Bronchial epithelial cell (primary cell): Measurements from ENCODE around the gene SLC5A8. TPM values are rescaled to one million over a fixed set of nuclear protein-coding genes. Genes with fewer than 3 reads are reported as not detected.

Source experiments
- DNase-seq: peaks from one replicate; pipeline ENCODE4 v3.0.0-alpha.2; 2010; ENCODE audit warnings: low read depth
- FAIRE-seq: peaks from 2 replicates; lab custom pipeline; 2011; peaks lifted over from hg19 to GRCh38; lab: Jason Lieb, UNC
- H3K27me3 ChIP-seq: 2 replicates; pipeline ENCODE4 v1.5.1; 2011; ENCODE audit warnings: low read length; ENCODE audit not compliant: control insufficient read depth, insufficient read depth
- H3K36me3 ChIP-seq: 2 replicates; pipeline ENCODE4 v1.5.1; 2011; ENCODE audit warnings: low read length; ENCODE audit not compliant: control insufficient read depth, insufficient read depth
- H3K4me3 ChIP-seq: 2 replicates; pipeline ENCODE4 v1.5.1; 2011; ENCODE audit warnings: mild to moderate bottlenecking, low read depth, low read length, control low read depth
- total RNA-seq: library from RNA; depleted of rRNA; stranded (reverse); fragments of >200 nt; gene quantifications from 2 replicates; pipeline ENCODE4 v1.2.1, GENCODE V29; 2014
- TF ChIP-seq, protein P1 (sequence below): IDR thresholded peaks from 2 replicates; pipeline ENCODE4 v1.5.1; 2011; ENCODE audit warnings: mild to moderate bottlenecking, moderate library complexity, low read length, control low read depth, inconsistent platforms; ENCODE audit not compliant: insufficient read depth, severe bottlenecking

Gene SLC5A8
- under 0.01 TPM in 1 of 2 replicates, not detected in the other for total RNA-seq

GRCh38 chr12:101209319-101210302 lies at the start of gene SLC5A8:
SLC5A8 (minus strand) TSS chr12:101210238; CDS start chr12:101209848, 390 bp downstream.
- H3K4me3 ChIP-seq: no peak within 1 kb of the TSS
- H3K36me3 ChIP-seq: no peaks in the 10 kb centered on the region
- peaks cover 6% of the 10 kb centered on the region for H3K27me3 ChIP-seq
- DNase-seq (no peak), FAIRE-seq (no peak)
- TF ChIP-seq, protein P1, sequence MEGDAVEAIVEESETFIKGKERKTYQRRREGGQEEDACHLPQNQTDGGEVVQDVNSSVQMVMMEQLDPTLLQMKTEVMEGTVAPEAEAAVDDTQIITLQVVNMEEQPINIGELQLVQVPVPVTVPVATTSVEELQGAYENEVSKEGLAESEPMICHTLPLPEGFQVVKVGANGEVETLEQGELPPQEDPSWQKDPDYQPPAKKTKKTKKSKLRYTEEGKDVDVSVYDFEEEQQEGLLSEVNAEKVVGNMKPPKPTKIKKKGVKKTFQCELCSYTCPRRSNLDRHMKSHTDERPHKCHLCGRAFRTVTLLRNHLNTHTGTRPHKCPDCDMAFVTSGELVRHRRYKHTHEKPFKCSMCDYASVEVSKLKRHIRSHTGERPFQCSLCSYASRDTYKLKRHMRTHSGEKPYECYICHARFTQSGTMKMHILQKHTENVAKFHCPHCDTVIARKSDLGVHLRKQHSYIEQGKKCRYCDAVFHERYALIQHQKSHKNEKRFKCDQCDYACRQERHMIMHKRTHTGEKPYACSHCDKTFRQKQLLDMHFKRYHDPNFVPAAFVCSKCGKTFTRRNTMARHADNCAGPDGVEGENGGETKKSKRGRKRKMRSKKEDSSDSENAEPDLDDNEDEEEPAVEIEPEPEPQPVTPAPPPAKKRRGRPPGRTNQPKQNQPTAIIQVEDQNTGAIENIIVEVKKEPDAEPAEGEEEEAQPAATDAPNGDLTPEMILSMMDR: no peak

- FAIRE-seq (no peak), DNase-seq (no peak)
- Histone ChIP-seq H3K4me3 (no peak overlapping the region), H3K27me3 (no peaks in the 10 kb centered on the region), H3K36me3 (no peaks in the 10 kb centered on the region)
- TF ChIP-seq, protein P1: no peak
Observed at GRCh38 chr12:101257357-101257756, 47.3 kb upstream of the SLC5A8 start.

DNA sequence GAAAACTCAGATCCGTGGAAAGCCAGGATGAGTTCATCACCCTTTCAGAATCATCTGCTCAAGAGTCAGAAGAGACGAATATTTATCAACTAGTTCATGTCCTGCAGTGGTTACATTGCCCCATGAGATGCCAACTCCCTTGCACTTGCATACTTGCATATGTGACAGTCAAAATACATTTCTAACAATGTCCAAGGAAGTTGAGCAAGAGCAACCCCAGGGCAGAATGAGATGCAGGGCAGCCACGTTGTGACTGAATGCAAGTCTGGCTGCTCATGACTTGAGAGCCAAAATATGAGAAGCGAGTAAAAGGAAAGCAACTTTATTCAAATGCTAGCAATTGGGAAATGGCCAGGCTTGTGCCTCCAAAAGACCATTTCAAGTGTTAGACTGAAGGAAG lies 46.2 kb upstream of the SLC5A8 start:
- no peak for DNase-seq
- Histone ChIP-seq H3K4me3 (no peak overlapping the region), H3K27me3 (no peaks in the 10 kb centered on the region), H3K36me3 (no peaks in the 10 kb centered on the region)
- FAIRE-seq: no peak
- TF ChIP-seq, protein P1: no peak

DNA sequence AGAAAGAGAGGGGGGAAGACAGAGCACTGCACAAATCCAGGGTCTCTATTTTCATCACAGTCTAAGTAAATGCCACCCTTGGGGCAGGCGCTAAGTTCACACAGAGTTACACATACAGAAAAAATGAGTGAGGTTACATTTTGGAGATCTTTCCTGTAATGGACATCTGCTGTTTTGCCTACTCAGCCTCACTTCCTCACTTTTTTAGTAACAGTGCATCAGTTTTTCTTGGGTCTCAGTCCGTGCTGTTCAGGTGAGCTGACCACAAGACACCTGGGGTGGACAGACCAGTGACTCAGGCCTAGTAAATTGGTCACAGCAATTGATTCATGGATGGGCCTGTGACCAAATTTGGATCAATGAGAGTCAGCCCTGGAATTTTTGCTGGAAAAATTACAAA lies 33.6 kb upstream of the SLC5A8 start:
- H3K4me3 ChIP-seq: no peak overlapping the region
- no peaks in the 10 kb centered on the region for H3K36me3 ChIP-seq
- TF ChIP-seq, protein P1: no peak
- FAIRE-seq (no peak), DNase-seq (no peak)
- no peaks in the 10 kb centered on the region for H3K27me3 ChIP-seq

- FAIRE-seq (no peak), DNase-seq (peak; percentile 36)
- no peaks in the 10 kb centered on the region for H3K36me3 ChIP-seq
- TF ChIP-seq, protein P1: no peak
- no peak overlapping the region for H3K4me3 ChIP-seq
- H3K27me3 ChIP-seq: no peaks in the 10 kb centered on the region
Observed at GRCh38 chr12:101243074-101243473, 33.0 kb upstream of the SLC5A8 start.
